ENCODE results near the gene EXOC1. TPM values are rescaled to one million over a fixed set of nuclear protein-coding genes. Genes with fewer than 3 reads are reported as not detected.

EXOC1 gene
- total and polyA plus RNA-seq, 9 of the 15 experiments (the other 6 are each of a cell fraction or from before 2014, with no cell fraction given) = 16.0 to 45.5 (median 26.2) TPM

DNA sequence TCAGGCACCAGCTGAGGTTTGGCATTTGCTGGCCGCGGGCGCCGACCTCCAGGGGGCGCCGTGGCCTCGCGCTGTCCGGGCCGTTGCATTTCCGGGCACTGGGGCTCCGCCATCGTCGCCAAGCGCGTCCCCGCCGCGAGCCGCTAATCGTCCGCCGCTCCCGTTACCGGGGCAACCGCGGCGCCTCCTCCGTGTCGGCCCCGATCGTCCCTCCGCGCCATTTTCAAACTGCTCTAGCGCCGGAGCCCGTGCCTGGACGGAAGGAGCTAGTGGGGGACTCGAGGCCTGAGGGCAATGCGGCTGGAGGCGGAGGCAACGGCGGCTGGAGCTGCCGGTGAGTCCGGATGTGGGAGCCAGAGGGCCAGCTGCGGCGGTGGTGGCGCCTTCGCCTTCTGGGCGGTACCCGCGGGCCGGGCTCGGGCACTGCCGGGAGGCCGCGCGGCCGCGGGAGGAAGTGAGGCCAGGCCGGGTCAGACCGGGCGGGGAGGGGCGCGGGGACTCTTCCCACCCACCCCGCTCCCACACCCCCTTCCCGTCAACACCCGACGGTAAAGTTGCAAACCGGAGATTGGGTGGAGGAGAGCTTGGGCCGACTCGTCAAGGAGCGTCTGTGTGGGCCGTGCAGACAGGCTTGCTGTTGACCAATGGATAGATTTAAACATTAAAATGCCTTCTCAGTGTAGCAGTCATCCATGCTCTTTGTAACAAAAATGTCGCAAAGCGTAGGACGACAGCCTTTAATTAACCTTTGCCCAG is 95.5 kb downstream of the EXOC1 start, which contains the start of gene CEP135 (continued):
- TF ChIP-seq ZNF696 (CRISPR knock-in tag; conservative IDR thresholded peaks at IDR 0.05) (no peak), MAZ (CRISPR knock-in tag; conservative IDR thresholded peaks at IDR 0.05 in 1 of 2, IDR thresholded peaks at IDR 0.05 in 1 of 2) (peak; percentile 82 to 87), FOXJ2 (tag; IDR thresholded peaks at IDR 0.05) (peak; percentile 71; the same call in 1 of the 2 replicates), ARID2 (IDR thresholded peaks at IDR 0.05) (peak; percentile 9; the same call in 1 of the 2 replicates), RB1 (IDR thresholded peaks at IDR 0.05; ENCODE audit: low read depth) (peak; percentile 88), PCBP1 (IDR thresholded peaks at IDR 0.05; ENCODE audit: low read depth, low read length, poor library complexity, severe bottlenecking) (peak; percentile 94)
- TF ChIP-seq, protein P1, sequence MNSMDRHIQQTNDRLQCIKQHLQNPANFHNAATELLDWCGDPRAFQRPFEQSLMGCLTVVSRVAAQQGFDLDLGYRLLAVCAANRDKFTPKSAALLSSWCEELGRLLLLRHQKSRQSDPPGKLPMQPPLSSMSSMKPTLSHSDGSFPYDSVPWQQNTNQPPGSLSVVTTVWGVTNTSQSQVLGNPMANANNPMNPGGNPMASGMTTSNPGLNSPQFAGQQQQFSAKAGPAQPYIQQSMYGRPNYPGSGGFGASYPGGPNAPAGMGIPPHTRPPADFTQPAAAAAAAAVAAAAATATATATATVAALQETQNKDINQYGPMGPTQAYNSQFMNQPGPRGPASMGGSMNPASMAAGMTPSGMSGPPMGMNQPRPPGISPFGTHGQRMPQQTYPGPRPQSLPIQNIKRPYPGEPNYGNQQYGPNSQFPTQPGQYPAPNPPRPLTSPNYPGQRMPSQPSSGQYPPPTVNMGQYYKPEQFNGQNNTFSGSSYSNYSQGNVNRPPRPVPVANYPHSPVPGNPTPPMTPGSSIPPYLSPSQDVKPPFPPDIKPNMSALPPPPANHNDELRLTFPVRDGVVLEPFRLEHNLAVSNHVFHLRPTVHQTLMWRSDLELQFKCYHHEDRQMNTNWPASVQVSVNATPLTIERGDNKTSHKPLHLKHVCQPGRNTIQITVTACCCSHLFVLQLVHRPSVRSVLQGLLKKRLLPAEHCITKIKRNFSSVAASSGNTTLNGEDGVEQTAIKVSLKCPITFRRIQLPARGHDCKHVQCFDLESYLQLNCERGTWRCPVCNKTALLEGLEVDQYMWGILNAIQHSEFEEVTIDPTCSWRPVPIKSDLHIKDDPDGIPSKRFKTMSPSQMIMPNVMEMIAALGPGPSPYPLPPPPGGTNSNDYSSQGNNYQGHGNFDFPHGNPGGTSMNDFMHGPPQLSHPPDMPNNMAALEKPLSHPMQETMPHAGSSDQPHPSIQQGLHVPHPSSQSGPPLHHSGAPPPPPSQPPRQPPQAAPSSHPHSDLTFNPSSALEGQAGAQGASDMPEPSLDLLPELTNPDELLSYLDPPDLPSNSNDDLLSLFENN (IDR thresholded peaks at IDR 0.05; ENCODE audit: low read depth in 2 of 2, low read length in 2 of 2) = peak in 1 of 2 experiments; percentile 48; a peak in 1 of 4 replicates
- TF ChIP-seq, protein P2, sequence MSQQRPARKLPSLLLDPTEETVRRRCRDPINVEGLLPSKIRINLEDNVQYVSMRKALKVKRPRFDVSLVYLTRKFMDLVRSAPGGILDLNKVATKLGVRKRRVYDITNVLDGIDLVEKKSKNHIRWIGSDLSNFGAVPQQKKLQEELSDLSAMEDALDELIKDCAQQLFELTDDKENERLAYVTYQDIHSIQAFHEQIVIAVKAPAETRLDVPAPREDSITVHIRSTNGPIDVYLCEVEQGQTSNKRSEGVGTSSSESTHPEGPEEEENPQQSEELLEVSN (IDR thresholded peaks at IDR 0.05; ENCODE audit: borderline replicate concordance in 1 of 2, extremely low read depth in 1 of 2, insufficient read depth in 1 of 2, insufficient read length in 1 of 2, low read depth in 1 of 2, low read length in 1 of 2, poor library complexity in 1 of 2, severe bottlenecking in 1 of 2) = peak; percentile 40 to 53
- TF ChIP-seq, protein P3, sequence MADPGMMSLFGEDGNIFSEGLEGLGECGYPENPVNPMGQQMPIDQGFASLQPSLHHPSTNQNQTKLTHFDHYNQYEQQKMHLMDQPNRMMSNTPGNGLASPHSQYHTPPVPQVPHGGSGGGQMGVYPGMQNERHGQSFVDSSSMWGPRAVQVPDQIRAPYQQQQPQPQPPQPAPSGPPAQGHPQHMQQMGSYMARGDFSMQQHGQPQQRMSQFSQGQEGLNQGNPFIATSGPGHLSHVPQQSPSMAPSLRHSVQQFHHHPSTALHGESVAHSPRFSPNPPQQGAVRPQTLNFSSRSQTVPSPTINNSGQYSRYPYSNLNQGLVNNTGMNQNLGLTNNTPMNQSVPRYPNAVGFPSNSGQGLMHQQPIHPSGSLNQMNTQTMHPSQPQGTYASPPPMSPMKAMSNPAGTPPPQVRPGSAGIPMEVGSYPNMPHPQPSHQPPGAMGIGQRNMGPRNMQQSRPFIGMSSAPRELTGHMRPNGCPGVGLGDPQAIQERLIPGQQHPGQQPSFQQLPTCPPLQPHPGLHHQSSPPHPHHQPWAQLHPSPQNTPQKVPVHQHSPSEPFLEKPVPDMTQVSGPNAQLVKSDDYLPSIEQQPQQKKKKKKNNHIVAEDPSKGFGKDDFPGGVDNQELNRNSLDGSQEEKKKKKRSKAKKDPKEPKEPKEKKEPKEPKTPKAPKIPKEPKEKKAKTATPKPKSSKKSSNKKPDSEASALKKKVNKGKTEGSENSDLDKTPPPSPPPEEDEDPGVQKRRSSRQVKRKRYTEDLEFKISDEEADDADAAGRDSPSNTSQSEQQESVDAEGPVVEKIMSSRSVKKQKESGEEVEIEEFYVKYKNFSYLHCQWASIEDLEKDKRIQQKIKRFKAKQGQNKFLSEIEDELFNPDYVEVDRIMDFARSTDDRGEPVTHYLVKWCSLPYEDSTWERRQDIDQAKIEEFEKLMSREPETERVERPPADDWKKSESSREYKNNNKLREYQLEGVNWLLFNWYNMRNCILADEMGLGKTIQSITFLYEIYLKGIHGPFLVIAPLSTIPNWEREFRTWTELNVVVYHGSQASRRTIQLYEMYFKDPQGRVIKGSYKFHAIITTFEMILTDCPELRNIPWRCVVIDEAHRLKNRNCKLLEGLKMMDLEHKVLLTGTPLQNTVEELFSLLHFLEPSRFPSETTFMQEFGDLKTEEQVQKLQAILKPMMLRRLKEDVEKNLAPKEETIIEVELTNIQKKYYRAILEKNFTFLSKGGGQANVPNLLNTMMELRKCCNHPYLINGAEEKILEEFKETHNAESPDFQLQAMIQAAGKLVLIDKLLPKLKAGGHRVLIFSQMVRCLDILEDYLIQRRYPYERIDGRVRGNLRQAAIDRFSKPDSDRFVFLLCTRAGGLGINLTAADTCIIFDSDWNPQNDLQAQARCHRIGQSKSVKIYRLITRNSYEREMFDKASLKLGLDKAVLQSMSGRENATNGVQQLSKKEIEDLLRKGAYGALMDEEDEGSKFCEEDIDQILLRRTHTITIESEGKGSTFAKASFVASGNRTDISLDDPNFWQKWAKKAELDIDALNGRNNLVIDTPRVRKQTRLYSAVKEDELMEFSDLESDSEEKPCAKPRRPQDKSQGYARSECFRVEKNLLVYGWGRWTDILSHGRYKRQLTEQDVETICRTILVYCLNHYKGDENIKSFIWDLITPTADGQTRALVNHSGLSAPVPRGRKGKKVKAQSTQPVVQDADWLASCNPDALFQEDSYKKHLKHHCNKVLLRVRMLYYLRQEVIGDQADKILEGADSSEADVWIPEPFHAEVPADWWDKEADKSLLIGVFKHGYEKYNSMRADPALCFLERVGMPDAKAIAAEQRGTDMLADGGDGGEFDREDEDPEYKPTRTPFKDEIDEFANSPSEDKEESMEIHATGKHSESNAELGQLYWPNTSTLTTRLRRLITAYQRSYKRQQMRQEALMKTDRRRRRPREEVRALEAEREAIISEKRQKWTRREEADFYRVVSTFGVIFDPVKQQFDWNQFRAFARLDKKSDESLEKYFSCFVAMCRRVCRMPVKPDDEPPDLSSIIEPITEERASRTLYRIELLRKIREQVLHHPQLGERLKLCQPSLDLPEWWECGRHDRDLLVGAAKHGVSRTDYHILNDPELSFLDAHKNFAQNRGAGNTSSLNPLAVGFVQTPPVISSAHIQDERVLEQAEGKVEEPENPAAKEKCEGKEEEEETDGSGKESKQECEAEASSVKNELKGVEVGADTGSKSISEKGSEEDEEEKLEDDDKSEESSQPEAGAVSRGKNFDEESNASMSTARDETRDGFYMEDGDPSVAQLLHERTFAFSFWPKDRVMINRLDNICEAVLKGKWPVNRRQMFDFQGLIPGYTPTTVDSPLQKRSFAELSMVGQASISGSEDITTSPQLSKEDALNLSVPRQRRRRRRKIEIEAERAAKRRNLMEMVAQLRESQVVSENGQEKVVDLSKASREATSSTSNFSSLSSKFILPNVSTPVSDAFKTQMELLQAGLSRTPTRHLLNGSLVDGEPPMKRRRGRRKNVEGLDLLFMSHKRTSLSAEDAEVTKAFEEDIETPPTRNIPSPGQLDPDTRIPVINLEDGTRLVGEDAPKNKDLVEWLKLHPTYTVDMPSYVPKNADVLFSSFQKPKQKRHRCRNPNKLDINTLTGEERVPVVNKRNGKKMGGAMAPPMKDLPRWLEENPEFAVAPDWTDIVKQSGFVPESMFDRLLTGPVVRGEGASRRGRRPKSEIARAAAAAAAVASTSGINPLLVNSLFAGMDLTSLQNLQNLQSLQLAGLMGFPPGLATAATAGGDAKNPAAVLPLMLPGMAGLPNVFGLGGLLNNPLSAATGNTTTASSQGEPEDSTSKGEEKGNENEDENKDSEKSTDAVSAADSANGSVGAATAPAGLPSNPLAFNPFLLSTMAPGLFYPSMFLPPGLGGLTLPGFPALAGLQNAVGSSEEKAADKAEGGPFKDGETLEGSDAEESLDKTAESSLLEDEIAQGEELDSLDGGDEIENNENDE (IDR thresholded peaks at IDR 0.05; ENCODE audit: low read depth, low read length) = no peak

Measured in K562 (cell line).